NCI-H526 (cell line): ENCODE results near the gene GALNT12.
A peak's percentile ranks its signal among the peaks of the same experiment; 100 is the strongest.

Source experiments
- DNase-seq, 2 experiments: peaks; one replicate each; lab custom pipeline; 2025; lab: John Stamatoyannopoulos, UW

Gene GALNT12

GRCh38 chr9:98805506-98806272, 1.8 kb upstream of the GALNT12 start:
- no peak for DNase-seq

- DNase-seq, result no peak
These were observed 955 bp upstream of the GALNT12 start for GRCh38 chr9:98806394-98807035.

GRCh38 chr9:98807814-98808195, 335 bp downstream of the GALNT12 start:
- DNase-seq, result peak in 1 of 2 experiments; percentile 49

GRCh38 chr9:98808411-98808815, 943 bp downstream of the GALNT12 start:
- DNase-seq, result peak in 1 of 2 experiments; percentile 37

- DNase-seq, result no peak
These were observed 1.4 kb downstream of the GALNT12 start for GRCh38 chr9:98808875-98809274.

GRCh38 chr9:98809311-98810101, 2.0 kb downstream of the GALNT12 start:
- no peak for DNase-seq

GRCh38 chr9:98810102-98810842, 2.8 kb downstream of the GALNT12 start:
- DNase-seq, result no peak

GRCh38 chr9:98811051-98811650, 3.7 kb downstream of the GALNT12 start:
- DNase-seq, result no peak

- no peak for DNase-seq
These were observed 8.0 kb downstream of the GALNT12 start for GRCh38 chr9:98815391-98815951.

GRCh38 chr9:98818764-98819163, 11.3 kb downstream of the GALNT12 start:
- no peak for DNase-seq

GRCh38 chr9:98819231-98819630, 11.8 kb downstream of the GALNT12 start:
- no peak for DNase-seq

- DNase-seq, result no peak
These were observed 14.4 kb downstream of the GALNT12 start for GRCh38 chr9:98821831-98822230.

GRCh38 chr9:98822661-98823060, 15.2 kb downstream of the GALNT12 start:
- no peak for DNase-seq

GRCh38 chr9:98823666-98824334, 16.3 kb downstream of the GALNT12 start:
- DNase-seq, result no peak

- no peak for DNase-seq
These were observed 17.9 kb downstream of the GALNT12 start for GRCh38 chr9:98825414-98825813.

- DNase-seq, result no peak
These were observed 19.2 kb downstream of the GALNT12 start for GRCh38 chr9:98826716-98827115.

GRCh38 chr9:98829766-98830165, 22.3 kb downstream of the GALNT12 start:
- DNase-seq, result no peak

GRCh38 chr9:98830554-98830953, 23.1 kb downstream of the GALNT12 start:
- no peak for DNase-seq

GRCh38 chr9:98831696-98832095, 24.2 kb downstream of the GALNT12 start:
- no peak for DNase-seq

GRCh38 chr9:98832768-98833089, 25.3 kb downstream of the GALNT12 start:
- no peak for DNase-seq
